IMR-90 (cell line): ENCODE measurements around the gene BAIAP2L1. TPM values are rescaled to one million over a fixed set of nuclear protein-coding genes. Genes with fewer than 3 reads are reported as not detected.
A peak's percentile ranks its signal among the peaks of the same experiment; 100 is the strongest.

Experiments
- ATAC-seq: fragments of 200-7000 bp; cut with Tn5 transposase; 2 replicates; pipeline ENCODE4 v1.9.1; 2020; ENCODE audit warnings: low read depth, mild to moderate bottlenecking, moderate library complexity
- BruUV-seq: library from RNA; stranded (reverse); fragments of 400-500 nt; replicated peaks from 2 replicates; lab custom pipeline; 2021; lab: Mats Ljungman, UMichigan
- CTCF ChIA-PET: fragments of 300-600 bp; formaldehyde crosslinking; extraction: SDS; loops from one replicate; lab custom pipeline; 2021; ENCODE audit warnings: antibody characterized with exemption; lab: Yijun Ruan, JAX
- POLR2A ChIA-PET: fragments of 300-600 bp; sonication (Branson Sonifier 250); formaldehyde crosslinking; loops from one replicate; lab custom pipeline; 2022; ENCODE audit warnings: antibody characterized with exemption; ENCODE audit not compliant: unreplicated experiment; lab: Charles Lee
- DNase-seq: peaks from one replicate; pipeline ENCODE4 v3.0.0; 2013
- H2AFZ ChIP-seq: replicated peaks from 2 replicates; pipeline ENCODE3; 2013; ENCODE audit warnings: low read length, mild to moderate bottlenecking; ENCODE audit not compliant: poor library complexity
- H2AK5ac ChIP-seq: 2 replicates; pipeline ENCODE4 v1.6.1; 2013; ENCODE audit warnings: low read depth, low read length, inconsistent platforms
- H2AK9ac ChIP-seq: replicated peaks from 2 replicates; pipeline ENCODE3; 2013; ENCODE audit warnings: mild to moderate bottlenecking, low read depth, low read length, moderate library complexity; ENCODE audit not compliant: poor library complexity
- H2BK120ac ChIP-seq: 2 replicates; pipeline ENCODE4 v1.6.1; 2013; ENCODE audit warnings: low read depth, low read length, inconsistent platforms
- H2BK15ac ChIP-seq: 3 replicates; pipeline ENCODE4 v1.6.1; 2013; ENCODE audit warnings: low read depth, low read length, inconsistent platforms
- H2BK20ac ChIP-seq: 2 replicates; pipeline ENCODE4 v1.6.1; 2013; ENCODE audit warnings: low read depth, mild to moderate bottlenecking, inconsistent platforms, low read length, moderate library complexity
- H2BK5ac ChIP-seq: 2 replicates; pipeline ENCODE4 v1.6.1; 2013; ENCODE audit warnings: mild to moderate bottlenecking, low read depth, low read length, inconsistent platforms; ENCODE audit not compliant: poor library complexity, severe bottlenecking
- H3K14ac ChIP-seq: replicated peaks from 2 replicates; pipeline ENCODE4 v1.6.1; 2013; ENCODE audit warnings: low read depth, low read length, inconsistent platforms
- H3K18ac ChIP-seq: 2 replicates; pipeline ENCODE4 v1.6.1; 2013; ENCODE audit warnings: low read depth, low read length, control low read depth
- H3K23ac ChIP-seq: 2 replicates; pipeline ENCODE4 v1.6.1; 2013; ENCODE audit warnings: low read depth, low read length, inconsistent platforms
- H3K27ac ChIP-seq: 2 replicates; pipeline ENCODE4 v1.5.1; 2013; ENCODE audit warnings: mild to moderate bottlenecking, control low read depth, low read length; ENCODE audit not compliant: insufficient read depth
- H3K27me3 ChIP-seq: 2 replicates; pipeline ENCODE4 v1.6.1; 2013; ENCODE audit warnings: low read length; ENCODE audit not compliant: control insufficient read depth, insufficient read depth
- H3K36me3 ChIP-seq: 2 replicates; pipeline ENCODE4 v1.6.1; 2013; ENCODE audit warnings: low read length, mixed read lengths; ENCODE audit not compliant: control insufficient read depth, insufficient read depth
- H3K4ac ChIP-seq: 2 replicates; pipeline ENCODE4 v1.6.1; 2013; ENCODE audit warnings: low read depth, low read length, inconsistent platforms
- H3K4me1 ChIP-seq: 2 replicates; pipeline ENCODE4 v1.6.1; 2013; ENCODE audit warnings: low read length, mixed read lengths; ENCODE audit not compliant: control insufficient read depth, insufficient read depth
- H3K4me2 ChIP-seq: 2 replicates; pipeline ENCODE4 v1.6.1; 2013; ENCODE audit warnings: low read depth, mild to moderate bottlenecking, control low read depth, low read length, moderate library complexity
- H3K4me3 ChIP-seq: 2 replicates; pipeline ENCODE4 v1.5.1; 2013; ENCODE audit warnings: low read depth, mild to moderate bottlenecking, control low read depth, low read length, moderate library complexity; ENCODE audit not compliant: insufficient read depth
- H3K56ac ChIP-seq: 2 replicates; pipeline ENCODE4 v1.6.1; 2013; ENCODE audit warnings: low read length, inconsistent platforms; ENCODE audit not compliant: insufficient read depth; ENCODE audit errors: extremely low read depth
- H3K79me1 ChIP-seq, 2 experiments: 2 replicates each; pipeline ENCODE4 v1.6.1; 2013; ENCODE audit warnings: low read length in 2 of 2, inconsistent platforms in 1 of 2, low read depth in 1 of 2
- H3K9ac ChIP-seq: 2 replicates; pipeline ENCODE4 v1.6.1; 2013; ENCODE audit warnings: low read depth, low read length, control low read depth
- H3K9me1 ChIP-seq: 2 replicates; pipeline ENCODE4 v1.6.1; 2013; ENCODE audit warnings: low read length, inconsistent platforms; ENCODE audit not compliant: insufficient read depth
- H3K9me3 ChIP-seq: 2 replicates; pipeline ENCODE4 v1.6.1; 2013; ENCODE audit warnings: low read length; ENCODE audit not compliant: control insufficient read depth, insufficient read depth
- H4K20me1 ChIP-seq: 2 replicates; pipeline ENCODE4 v1.6.1; 2013; ENCODE audit warnings: low read length, inconsistent platforms; ENCODE audit not compliant: insufficient read depth
- H4K5ac ChIP-seq: 2 replicates; pipeline ENCODE4 v1.6.1; 2013; ENCODE audit warnings: mild to moderate bottlenecking, low read depth, low read length, control low read depth
- H4K8ac ChIP-seq, 2 experiments: 2 replicates each; pipeline ENCODE4 v1.6.1; 2013; ENCODE audit warnings: low read depth in 2 of 2, low read length in 2 of 2, control low read depth in 1 of 2, inconsistent platforms in 1 of 2
- H4K91ac ChIP-seq: 2 replicates; pipeline ENCODE4 v1.6.1; 2013; ENCODE audit warnings: low read depth, low read length, inconsistent platforms; ENCODE audit not compliant: insufficient read depth
- CEBPB ChIP-seq: IDR thresholded peaks from 2 replicates; pipeline ENCODE4 v1.6.1; 2012; ENCODE audit warnings: low read depth, low read length, improper control_type of control experiment
- CHD1 ChIP-seq: IDR thresholded peaks from 2 replicates; pipeline ENCODE4 v1.6.1; 2012; ENCODE audit warnings: low read depth, low read length, improper control_type of control experiment
- ELK1 ChIP-seq: fragments of 150-350 bp; IDR thresholded peaks from 2 replicates; pipeline ENCODE4 v1.6.1; 2016; ENCODE audit warnings: low read depth, mild to moderate bottlenecking, low read length, moderate library complexity, borderline replicate concordance
- FOS ChIP-seq: fragments of 150-350 bp; IDR thresholded peaks from 2 replicates; pipeline ENCODE4 v1.6.1; 2016; ENCODE audit warnings: low read depth, low read length
- MAFK ChIP-seq: IDR thresholded peaks from 2 replicates; pipeline ENCODE4 v1.6.1; 2012; ENCODE audit warnings: low read depth, low read length, improper control_type of control experiment
- MAZ ChIP-seq: IDR thresholded peaks from 2 replicates; pipeline ENCODE4 v1.6.1; 2012; ENCODE audit warnings: low read depth, mild to moderate bottlenecking, low read length, improper control_type of control experiment, moderate library complexity, borderline replicate concordance
- MXI1 ChIP-seq: IDR thresholded peaks from 2 replicates; pipeline ENCODE4 v1.6.1; 2012; ENCODE audit warnings: low read depth, mild to moderate bottlenecking, low read length, moderate library complexity, borderline replicate concordance
- POLR2A ChIP-seq: IDR thresholded peaks from 2 replicates; pipeline ENCODE4 v1.6.1; 2012; ENCODE audit warnings: mild to moderate bottlenecking, low read depth, low read length
- RAD21 ChIP-seq: IDR thresholded peaks from 2 replicates; pipeline ENCODE4 v1.6.1; 2012; ENCODE audit warnings: low read length, improper control_type of control experiment
- RCOR1 ChIP-seq: IDR thresholded peaks from 2 replicates; pipeline ENCODE4 v1.6.1; 2012; ENCODE audit warnings: mild to moderate bottlenecking, low read length, improper control_type of control experiment; ENCODE audit not compliant: insufficient replicate concordance
- WGBS, 2 experiments: methylation state at CpG; one replicate each; pipeline versions ENCODE4 v1.1.5 to v1.1.7; 2013; ENCODE audit warnings: missing lambda C conversion rate in 2 of 2; ENCODE audit not compliant: insufficient read length in 1 of 2; ENCODE audit errors: extremely low coverage in 2 of 2; 5-methylcytosine and 5-hydroxymethylcytosine counted together
- dilution Hi-C: fragments of 300-500 bp; cut with HindIII; formaldehyde crosslinking; loops from one replicate; pipeline ENCODE4 v1.14.3; 2018; ENCODE audit warnings: low sequenced_read_pairs; ENCODE audit not compliant: unreplicated experiment
- in situ Hi-C: fragments of 300-500 bp; cut with MboI; formaldehyde crosslinking; loops from 3 replicates; pipeline ENCODE4 v1.14.3; 2019; ENCODE audit warnings: low sequenced_read_pairs, inconsistent platforms, mixed read lengths
- intact Hi-C: fragments of 100-400 bp; cut with micrococcal nuclease; formaldehyde crosslinking; loops from 2 replicates; pipeline ENCODE4 v1.10.0; 2022
- polyA plus RNA-seq, 3 experiments: library from polyadenylated mRNA; depleted of rRNA; stranded (reverse); fragments of >200 nt; gene quantifications; 2 replicates each; pipeline ENCODE4 v1.2.3, GENCODE V29; 2012; ENCODE audit warnings: low replicate concordance in 1 of 3
- total RNA-seq: library from RNA; depleted of rRNA; stranded (reverse); fragments of >200 nt; gene quantifications from 2 replicates; pipeline ENCODE4 v1.2.3, GENCODE V29; 2012
- TF ChIP-seq, protein P1 (sequence below): conservative IDR thresholded peaks from 2 replicates; pipeline ENCODE4 v1.5.1; 2012; ENCODE audit warnings: mild to moderate bottlenecking, low read depth, low read length, improper control_type of control experiment

BAIAP2L1 gene
- total and polyA plus RNA-seq, 2 of the 4 experiments (the other 2 are of a cell fraction), result 2.2 to 6.0 TPM

GRCh38 chr7:98329791-98330373 is 71.0 kb downstream of the BAIAP2L1 start (continued):
- TF ChIP-seq RCOR1, result no peak
- TF ChIP-seq RAD21, result no peak

DNA sequence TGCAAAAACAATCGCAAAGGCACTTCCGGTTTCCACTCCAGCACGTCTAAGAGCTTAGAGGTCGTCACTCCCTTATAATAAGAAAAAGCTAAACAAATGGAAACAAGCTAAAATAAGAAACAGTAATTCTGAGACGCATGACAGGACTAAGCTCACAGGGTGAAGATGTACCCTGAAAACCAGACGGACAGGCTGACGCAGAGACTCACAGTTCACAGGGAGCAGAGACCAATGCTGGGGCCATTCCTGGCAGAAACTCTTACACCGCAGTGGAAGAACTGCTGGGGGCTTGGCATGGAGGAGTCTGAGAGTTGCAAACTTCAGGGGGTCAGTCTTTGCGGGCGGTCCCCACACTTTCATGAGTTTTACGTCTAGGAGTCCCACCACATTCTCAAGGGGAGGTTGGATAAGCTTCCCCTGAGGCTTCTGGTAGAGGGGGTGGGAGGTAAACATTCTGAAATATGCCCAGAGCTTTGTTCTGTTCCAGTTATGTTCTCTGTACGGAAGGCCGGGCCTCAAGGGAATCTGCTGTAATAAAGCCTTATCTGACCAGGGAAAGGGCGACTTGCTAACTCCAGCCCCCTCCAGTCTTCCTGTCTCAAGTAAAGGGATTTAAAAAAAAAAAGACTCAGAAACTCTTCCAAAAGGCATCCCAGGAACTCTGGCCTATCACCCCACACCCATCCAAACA is 71.6 kb downstream of the BAIAP2L1 start:
- Histone ChIP-seq H3K56ac (no peak overlapping the region), H2AFZ (peak overlapping the region; percentile 26), H3K9me3 (peaks cover 2% of the 10 kb centered on the region; the same call in 1 of the 2 replicates), H2AK5ac (0 out of 2 replicates have a peak overlapping the region, but pooled peaks have one; percentile 5), H4K5ac (peak overlapping the region; percentile 23), H3K23ac (peak overlapping the region; percentile 62; the same call in 1 of the 2 replicates), H2BK20ac (0 out of 2 replicates have a peak overlapping the region, but pooled peaks have one; percentile 20), H4K20me1 (no peaks in the 10 kb centered on the region), H3K27me3 (no peaks in the 10 kb centered on the region), H4K8ac (peak overlapping the region; percentile 60 to 73; a peak in 3 of 4 replicates), H3K4me2 (peak overlapping the region; percentile 69; the same call in 1 of the 2 replicates), H3K36me3 (no peaks in the 10 kb centered on the region), H2BK15ac (peak overlapping the region; percentile 77; the same call in 1 of the 3 replicates), H2AK9ac (no peak overlapping the region), H3K18ac (peak overlapping the region; percentile 16), H3K4me3 (no peak overlapping the region), H3K4ac (peak overlapping the region; percentile 64), H2BK5ac (peak overlapping the region; percentile 62), H3K79me1 (peaks cover 0 to 19% of the 10 kb centered on the region in 2 experiments; a peak in 3 of 4 replicates), H4K91ac (peak overlapping the region; percentile 43; the same call in 1 of the 2 replicates), H3K27ac (peak overlapping the region; percentile 7; the same call in 1 of the 2 replicates), H3K9me1 (no peaks in the 10 kb centered on the region), H3K14ac (peak overlapping the region; percentile 81), H2BK120ac (peak overlapping the region; percentile 39; the same call in 1 of the 2 replicates), H3K9ac (no peak overlapping the region; the same call in 1 of the 2 replicates), H3K4me1 (peaks cover 7% of the 10 kb centered on the region)
- in situ Hi-C loops, result no loop called here
- BruUV-seq, result no TSS peak
- intact Hi-C loops, result no loop called here
- dilution Hi-C loops, result no loop called here
- DNase-seq (peak; percentile 16), ATAC-seq (peak; percentile 56; the same call in 1 of the 2 replicates)
- WGBS, 2 experiments, result 75% methylated on average over 5 of the region's 14 CpGs; no CpG with 5 or more reads in 1 of the 2 experiments
- CTCF ChIA-PET, result no interaction called here
- POLR2A ChIA-PET, result no interaction called here
- no peak for TF ChIP-seq RCOR1
- no peak for TF ChIP-seq CEBPB
- no peak for TF ChIP-seq MXI1
- TF ChIP-seq CHD1, result no peak
- no peak for TF ChIP-seq MAFK
- TF ChIP-seq MAZ, result no peak
- TF ChIP-seq POLR2A, result no peak
- TF ChIP-seq FOS, result no peak
- TF ChIP-seq, protein P1, sequence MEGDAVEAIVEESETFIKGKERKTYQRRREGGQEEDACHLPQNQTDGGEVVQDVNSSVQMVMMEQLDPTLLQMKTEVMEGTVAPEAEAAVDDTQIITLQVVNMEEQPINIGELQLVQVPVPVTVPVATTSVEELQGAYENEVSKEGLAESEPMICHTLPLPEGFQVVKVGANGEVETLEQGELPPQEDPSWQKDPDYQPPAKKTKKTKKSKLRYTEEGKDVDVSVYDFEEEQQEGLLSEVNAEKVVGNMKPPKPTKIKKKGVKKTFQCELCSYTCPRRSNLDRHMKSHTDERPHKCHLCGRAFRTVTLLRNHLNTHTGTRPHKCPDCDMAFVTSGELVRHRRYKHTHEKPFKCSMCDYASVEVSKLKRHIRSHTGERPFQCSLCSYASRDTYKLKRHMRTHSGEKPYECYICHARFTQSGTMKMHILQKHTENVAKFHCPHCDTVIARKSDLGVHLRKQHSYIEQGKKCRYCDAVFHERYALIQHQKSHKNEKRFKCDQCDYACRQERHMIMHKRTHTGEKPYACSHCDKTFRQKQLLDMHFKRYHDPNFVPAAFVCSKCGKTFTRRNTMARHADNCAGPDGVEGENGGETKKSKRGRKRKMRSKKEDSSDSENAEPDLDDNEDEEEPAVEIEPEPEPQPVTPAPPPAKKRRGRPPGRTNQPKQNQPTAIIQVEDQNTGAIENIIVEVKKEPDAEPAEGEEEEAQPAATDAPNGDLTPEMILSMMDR, result no peak
- TF ChIP-seq RAD21, result no peak
- no peak for TF ChIP-seq ELK1
